IPS-20b (cell line): ENCODE results near the gene DNAH7.

Experiments
- H3K27ac ChIP-seq: one replicate; pipeline ENCODE4 v1.5.1; 2013; ENCODE audit warnings: low read length
- H3K27me3 ChIP-seq: 2 replicates; pipeline ENCODE4 v1.6.1; 2013; ENCODE audit warnings: mild to moderate bottlenecking, low read length, inconsistent platforms; ENCODE audit not compliant: insufficient read depth
- H3K36me3 ChIP-seq: 2 replicates; pipeline ENCODE4 v1.6.1; 2013; ENCODE audit warnings: low read depth, mild to moderate bottlenecking, inconsistent platforms, low read length, moderate library complexity; ENCODE audit not compliant: insufficient read depth
- H3K4me1 ChIP-seq: 2 replicates; pipeline ENCODE4 v1.6.1; 2013; ENCODE audit warnings: mild to moderate bottlenecking, control low read depth, inconsistent platforms, low read length, moderate library complexity; ENCODE audit not compliant: insufficient read depth
- H3K4me3 ChIP-seq: 2 replicates; pipeline ENCODE4 v1.5.1; 2013; ENCODE audit warnings: mild to moderate bottlenecking, low read length, inconsistent platforms
- H3K9ac ChIP-seq: 2 replicates; pipeline ENCODE4 v1.6.1; 2013; ENCODE audit warnings: low read depth, mild to moderate bottlenecking, inconsistent platforms, low read length, moderate library complexity
- H3K9me3 ChIP-seq: 2 replicates; pipeline ENCODE4 v1.6.1; 2013; ENCODE audit warnings: mild to moderate bottlenecking, low read depth, low read length, inconsistent platforms; ENCODE audit not compliant: insufficient read depth

DNAH7 gene

DNA sequence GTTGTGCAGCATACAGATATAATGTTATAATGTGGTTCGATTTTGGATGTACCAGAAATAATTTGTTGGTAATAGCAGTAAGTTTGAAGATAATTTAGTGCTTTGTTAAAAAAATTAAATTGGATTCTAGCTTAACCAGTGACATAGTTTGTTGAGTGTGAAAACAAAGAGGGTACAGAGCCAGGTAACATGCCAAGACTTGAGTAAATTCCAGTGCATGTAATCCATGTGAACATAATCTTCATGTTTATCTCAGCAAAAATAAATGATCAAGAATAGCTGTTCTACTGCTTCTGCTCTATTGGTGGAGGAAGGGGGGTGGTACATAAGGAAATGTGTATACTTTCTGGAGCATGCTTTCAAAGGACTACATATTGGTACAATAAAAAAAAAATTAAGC, 165.8 kb downstream of the DNAH7 start:
- Histone ChIP-seq H3K9ac (no peak overlapping the region), H3K27ac (no peak overlapping the region), H3K36me3 (no peaks in the 10 kb centered on the region), H3K4me1 (no peaks in the 10 kb centered on the region), H3K27me3 (no peaks in the 10 kb centered on the region), H3K4me3 (no peak overlapping the region), H3K9me3 (no peaks in the 10 kb centered on the region)

DNA sequence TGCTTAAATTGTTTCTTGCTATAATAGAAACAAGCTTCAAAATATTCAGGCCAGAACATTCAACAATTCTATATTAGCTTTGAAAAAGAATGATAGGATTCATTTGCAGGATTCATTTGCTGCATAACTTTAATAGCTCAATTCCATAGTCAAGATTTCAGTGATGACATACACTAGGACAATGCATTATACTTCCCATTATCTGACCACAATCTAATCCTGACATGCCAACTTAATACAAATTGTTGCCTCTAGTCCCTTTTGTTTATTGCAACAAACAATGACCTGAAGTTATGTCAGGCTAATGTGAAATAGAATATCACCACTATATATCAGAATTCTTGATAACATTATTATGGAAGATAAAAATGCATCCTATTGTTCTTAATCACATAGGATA, 169.4 kb downstream of the DNAH7 start:
- no peaks in the 10 kb centered on the region for H3K27me3 ChIP-seq
- no peaks in the 10 kb centered on the region; the same call in 1 of the 2 replicates for H3K9me3 ChIP-seq
- no peak overlapping the region for H3K9ac ChIP-seq
- no peaks in the 10 kb centered on the region for H3K4me1 ChIP-seq
- H3K4me3 ChIP-seq, result no peak overlapping the region
- no peak overlapping the region for H3K27ac ChIP-seq
- H3K36me3 ChIP-seq, result no peaks in the 10 kb centered on the region

DNA sequence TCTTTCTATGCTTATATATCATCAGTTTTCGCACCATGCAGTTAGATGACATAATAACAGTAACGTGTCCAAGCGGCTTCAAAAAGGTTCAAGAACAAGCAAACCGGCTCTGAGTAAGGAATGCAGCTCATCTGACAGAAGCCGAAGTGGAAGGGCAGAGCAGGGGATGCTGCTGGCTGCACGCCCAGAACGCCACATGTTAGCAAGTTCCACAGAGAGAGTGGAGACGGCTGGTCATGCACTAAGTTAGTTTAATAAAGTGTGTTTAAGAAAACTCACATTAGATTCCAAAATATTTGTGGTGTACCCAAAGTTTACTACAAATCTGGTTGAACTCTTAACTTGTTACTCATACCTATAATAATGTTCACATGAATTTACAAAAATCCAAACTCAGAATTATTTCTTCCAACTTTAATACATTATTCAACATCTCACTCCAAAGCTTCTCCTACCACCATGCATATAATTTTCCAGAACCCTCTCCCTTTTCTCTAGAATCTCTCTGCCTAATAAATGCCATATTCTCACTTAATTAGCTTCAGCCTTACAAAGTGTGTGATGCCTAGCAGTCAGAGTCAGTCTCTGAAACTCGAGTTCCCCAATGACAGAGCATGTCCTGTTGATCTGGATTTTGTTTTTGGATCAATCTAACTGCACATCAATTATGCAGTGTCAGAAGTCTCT, 170.0 kb downstream of the DNAH7 start:
- no peaks in the 10 kb centered on the region; the same call in 1 of the 2 replicates for H3K9me3 ChIP-seq
- H3K36me3 ChIP-seq, result no peaks in the 10 kb centered on the region
- H3K27ac ChIP-seq, result no peak overlapping the region
- no peaks in the 10 kb centered on the region for H3K4me1 ChIP-seq
- no peak overlapping the region for H3K9ac ChIP-seq
- H3K27me3 ChIP-seq, result no peaks in the 10 kb centered on the region
- no peak overlapping the region for H3K4me3 ChIP-seq

DNA sequence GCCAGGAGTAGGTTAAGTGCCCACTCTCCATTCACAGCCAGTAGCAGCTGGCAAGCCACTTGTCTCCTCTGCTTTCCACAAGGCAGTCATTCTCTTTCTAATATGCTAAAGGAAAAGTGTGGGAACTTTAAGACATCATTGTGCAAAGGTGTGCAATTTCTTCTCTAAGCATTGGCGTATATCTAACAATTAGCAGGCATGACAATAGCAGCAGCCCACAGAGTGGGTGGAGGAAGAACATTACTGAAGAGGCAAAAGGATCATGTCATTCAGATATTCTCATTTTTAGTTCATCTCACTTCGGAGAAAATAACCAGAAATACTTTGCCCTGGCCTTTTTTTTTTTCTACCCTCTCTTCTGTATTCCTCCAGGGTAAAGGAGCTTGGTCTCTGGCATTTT, 177.6 kb downstream of the DNAH7 start:
- no peak overlapping the region for H3K27ac ChIP-seq
- no peak overlapping the region for H3K4me3 ChIP-seq
- no peaks in the 10 kb centered on the region for H3K27me3 ChIP-seq
- H3K36me3 ChIP-seq, result no peaks in the 10 kb centered on the region
- no peaks in the 10 kb centered on the region for H3K4me1 ChIP-seq
- no peaks in the 10 kb centered on the region; the same call in 1 of the 2 replicates for H3K9me3 ChIP-seq
- no peak overlapping the region for H3K9ac ChIP-seq

DNA sequence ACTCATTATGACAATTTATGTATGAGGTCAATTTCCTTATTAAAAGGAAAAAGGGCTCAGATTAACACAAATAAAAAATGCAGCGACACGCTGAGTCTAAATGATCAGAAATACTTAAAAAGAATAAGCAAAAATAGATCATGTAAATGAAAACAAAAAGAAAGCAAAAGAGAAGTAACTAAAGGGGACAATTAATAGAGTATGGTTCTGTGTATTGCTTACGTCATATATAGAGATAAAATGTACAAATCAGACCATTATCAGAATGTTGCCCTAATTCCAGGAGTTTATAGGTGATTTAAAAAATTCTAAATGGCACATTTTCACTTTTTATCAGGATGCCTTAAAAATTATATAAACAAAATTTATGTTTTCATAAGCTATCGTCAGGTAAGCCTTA, 189.5 kb downstream of the DNAH7 start:
- no peaks in the 10 kb centered on the region for H3K4me1 ChIP-seq
- H3K36me3 ChIP-seq, result no peaks in the 10 kb centered on the region
- no peak overlapping the region for H3K9ac ChIP-seq
- H3K27me3 ChIP-seq, result no peaks in the 10 kb centered on the region
- no peaks in the 10 kb centered on the region for H3K9me3 ChIP-seq
- H3K4me3 ChIP-seq, result no peak overlapping the region
- no peak overlapping the region for H3K27ac ChIP-seq

DNA sequence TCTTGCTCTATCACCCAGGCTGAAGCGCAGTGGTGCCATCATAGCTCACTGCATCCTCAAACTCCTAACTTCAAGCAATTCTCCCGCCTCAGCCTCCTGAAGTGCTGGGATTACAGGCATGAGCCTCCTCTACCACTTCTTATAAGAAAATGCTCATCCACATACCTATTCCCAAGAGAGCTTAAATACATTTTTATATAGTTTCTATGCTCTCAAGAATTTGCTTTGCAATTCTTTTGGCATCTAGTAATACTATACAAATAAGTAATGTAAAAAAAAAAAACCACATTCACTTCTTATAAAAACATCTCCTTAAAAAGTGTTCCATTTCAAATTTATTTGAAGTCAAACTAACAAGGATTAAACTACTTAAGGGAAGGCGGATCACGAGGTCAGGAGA, 197.3 kb downstream of the DNAH7 start:
- no peaks in the 10 kb centered on the region for H3K36me3 ChIP-seq
- no peak overlapping the region for H3K9ac ChIP-seq
- no peaks in the 10 kb centered on the region for H3K4me1 ChIP-seq
- H3K9me3 ChIP-seq, result no peaks in the 10 kb centered on the region
- no peaks in the 10 kb centered on the region for H3K27me3 ChIP-seq
- H3K27ac ChIP-seq, result no peak overlapping the region
- H3K4me3 ChIP-seq, result no peak overlapping the region

DNA sequence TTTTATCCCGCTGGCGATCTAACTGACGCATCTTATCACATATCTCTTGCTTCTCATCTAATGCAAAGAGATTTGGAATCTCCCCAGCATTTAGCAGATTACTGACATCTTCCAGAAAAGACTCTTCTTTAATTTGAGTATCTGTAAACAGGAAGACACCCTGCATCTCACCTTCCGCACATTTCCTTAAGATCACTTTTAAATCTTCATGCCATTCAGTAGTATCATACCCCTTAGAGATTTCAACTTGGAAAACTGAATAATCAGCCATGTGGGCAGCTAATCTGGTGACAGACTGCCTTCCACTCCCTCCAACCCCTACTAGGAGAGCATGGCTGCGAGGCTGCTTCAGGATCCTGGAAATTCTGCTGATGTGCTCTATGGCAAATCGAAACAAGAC, 204.3 kb downstream of the DNAH7 start:
- H3K36me3 ChIP-seq, result no peaks in the 10 kb centered on the region

DNA sequence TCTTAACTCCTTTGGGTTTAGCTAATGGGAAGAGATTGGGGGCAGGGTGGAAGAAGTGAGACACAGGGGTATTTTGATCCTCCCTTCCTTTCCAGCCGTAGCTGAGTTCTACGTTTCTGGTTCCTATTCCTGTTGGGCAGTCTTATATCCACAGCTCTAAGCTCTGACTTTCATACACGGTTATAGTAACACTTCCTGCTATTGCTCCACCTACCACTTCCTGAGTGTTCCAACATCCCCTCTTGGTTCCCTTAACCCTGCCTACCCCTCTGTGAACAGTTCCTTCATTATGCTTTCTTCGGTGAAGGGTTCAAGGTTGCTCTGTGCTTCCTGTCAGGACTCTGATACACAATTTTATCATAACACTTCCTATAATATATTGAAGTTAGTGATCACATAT, 205.1 kb downstream of the DNAH7 start:
- H3K27me3 ChIP-seq, result no peaks in the 10 kb centered on the region

More for the DNA sequence above, 204.3 kb downstream of the DNAH7 start:
- Histone ChIP-seq H3K27ac (no peak overlapping the region), H3K9ac (no peak overlapping the region), H3K9me3 (no peaks in the 10 kb centered on the region), H3K27me3 (no peaks in the 10 kb centered on the region), H3K4me3 (no peak overlapping the region), H3K4me1 (no peaks in the 10 kb centered on the region)

DNA sequence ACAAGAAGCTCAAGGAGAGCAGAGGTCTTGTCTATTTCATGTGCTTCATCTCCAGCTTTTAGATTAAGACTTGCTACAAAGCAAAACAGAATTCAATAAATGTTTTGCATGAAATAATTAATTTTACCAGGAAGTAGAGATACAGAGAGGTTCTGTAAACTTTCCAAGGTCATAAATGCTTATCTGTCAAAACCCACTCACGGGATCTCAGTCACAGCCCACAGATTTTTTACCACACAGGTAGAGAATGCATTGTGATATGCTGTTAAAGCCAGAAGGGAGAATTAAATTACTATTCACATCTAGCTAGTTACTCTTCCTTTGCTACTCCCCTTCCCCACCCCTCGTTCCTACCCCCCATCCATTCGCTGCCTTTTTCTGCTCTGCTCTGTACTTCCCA, 205.5 kb downstream of the DNAH7 start:
- no peak overlapping the region for H3K9ac ChIP-seq
- no peak overlapping the region for H3K27ac ChIP-seq
- H3K27me3 ChIP-seq, result no peaks in the 10 kb centered on the region

More for the DNA sequence above, 205.1 kb downstream of the DNAH7 start:
- no peaks in the 10 kb centered on the region for H3K4me1 ChIP-seq
- no peak overlapping the region for H3K4me3 ChIP-seq
- no peak overlapping the region for H3K27ac ChIP-seq
- no peaks in the 10 kb centered on the region for H3K36me3 ChIP-seq
- no peaks in the 10 kb centered on the region for H3K9me3 ChIP-seq
- H3K9ac ChIP-seq, result no peak overlapping the region

DNA sequence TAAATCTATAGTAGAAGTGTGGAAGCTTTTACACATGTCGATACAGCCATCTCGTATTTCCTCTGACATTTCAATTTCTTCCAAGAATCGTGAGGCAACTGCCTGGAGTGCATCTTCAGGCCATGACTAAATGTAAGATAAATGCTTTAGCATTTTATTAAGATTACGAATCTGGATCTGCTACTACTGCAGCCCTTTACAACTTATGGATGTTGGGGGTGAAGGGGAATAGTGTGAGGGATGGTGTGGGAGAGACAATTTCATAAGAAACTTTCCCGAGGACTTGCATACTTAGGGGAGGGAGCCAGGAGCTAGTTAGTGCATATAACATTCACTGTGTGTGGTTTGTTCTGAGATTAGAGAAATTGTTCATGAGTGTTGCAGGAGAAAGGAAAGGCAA, 206.8 kb downstream of the DNAH7 start:
- H3K36me3 ChIP-seq, result no peaks in the 10 kb centered on the region
- no peaks in the 10 kb centered on the region for H3K9me3 ChIP-seq
- H3K27ac ChIP-seq, result no peak overlapping the region
- no peaks in the 10 kb centered on the region for H3K27me3 ChIP-seq
- H3K9ac ChIP-seq, result no peak overlapping the region
- H3K4me1 ChIP-seq, result no peaks in the 10 kb centered on the region; the same call in 1 of the 2 replicates
- no peak overlapping the region for H3K4me3 ChIP-seq

More for the DNA sequence above, 205.5 kb downstream of the DNAH7 start:
- no peak overlapping the region for H3K4me3 ChIP-seq
- H3K36me3 ChIP-seq, result no peaks in the 10 kb centered on the region
- no peaks in the 10 kb centered on the region for H3K4me1 ChIP-seq
- H3K9me3 ChIP-seq, result no peaks in the 10 kb centered on the region

DNA sequence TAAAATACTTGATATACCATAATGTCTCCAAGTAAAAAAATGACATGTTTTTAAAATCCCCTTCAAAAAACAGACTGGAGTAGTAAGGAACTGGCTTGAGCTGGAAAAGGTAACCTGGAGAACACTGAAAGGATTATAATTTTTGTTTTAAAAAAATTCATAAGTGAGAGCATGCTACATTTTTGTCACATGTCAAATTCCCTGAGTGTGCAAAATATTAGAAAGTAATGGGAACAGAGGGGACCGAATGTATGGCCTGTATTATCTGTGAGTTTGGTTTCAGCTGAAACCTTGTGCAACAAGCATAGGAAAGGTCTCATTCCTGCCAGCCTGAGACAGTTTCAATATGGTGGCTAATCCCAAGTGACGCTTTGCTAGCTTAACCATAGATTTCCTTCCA, 209.1 kb downstream of the DNAH7 start:
- no peak overlapping the region for H3K27ac ChIP-seq
- no peak overlapping the region for H3K9ac ChIP-seq
- no peak overlapping the region for H3K4me3 ChIP-seq
- no peaks in the 10 kb centered on the region for H3K9me3 ChIP-seq
- H3K36me3 ChIP-seq, result no peaks in the 10 kb centered on the region
- no peaks in the 10 kb centered on the region for H3K27me3 ChIP-seq
- no peaks in the 10 kb centered on the region; the same call in 1 of the 2 replicates for H3K4me1 ChIP-seq

DNA sequence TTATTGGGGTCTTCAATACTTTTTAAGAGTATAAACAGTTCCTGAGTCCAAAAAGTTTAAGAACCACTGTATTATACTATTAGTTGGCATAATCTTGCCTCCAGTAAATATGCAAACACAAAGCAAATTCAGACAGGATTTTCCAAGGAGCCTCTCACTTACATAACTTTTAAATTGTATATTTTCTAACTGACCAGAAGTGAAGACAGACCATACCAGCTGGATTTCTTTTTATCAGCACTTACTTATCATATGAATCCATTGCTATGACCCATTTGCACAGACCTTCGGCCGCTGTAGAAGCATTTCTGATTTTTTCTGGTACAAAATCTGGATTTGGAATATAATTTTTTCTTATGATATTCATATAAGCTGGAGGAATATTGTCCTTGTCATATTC, 211.5 kb downstream of the DNAH7 start:
- Histone ChIP-seq H3K9me3 (no peaks in the 10 kb centered on the region), H3K36me3 (no peaks in the 10 kb centered on the region), H3K4me1 (no peaks in the 10 kb centered on the region; the same call in 1 of the 2 replicates), H3K4me3 (no peak overlapping the region), H3K9ac (no peak overlapping the region), H3K27ac (no peak overlapping the region), H3K27me3 (no peaks in the 10 kb centered on the region)
